Left lung (tissue), 10 donors: Measurements from ENCODE around the gene MYO1F. TPM values are rescaled to one million over a fixed set of nuclear protein-coding genes. Genes with fewer than 3 reads are reported as not detected.

Experiments
- ATAC-seq: fragments of 200-7000 bp; cut with Tn5 transposase; one replicate; pipeline ENCODE4 v1.9.1; 2020; ENCODE audit warnings: moderate library complexity
- DNase-seq, 4 donors: peaks; one replicate each; pipeline ENCODE4 v3.0.0-alpha.2; 2013 to 2020
- H3K27ac ChIP-seq, 2 donors: fragments of 200-600 bp; sonication (generic) in 1 of 2; one replicate each; pipeline versions ENCODE4 v1.5.0 to v1.8.0; 2020 to 2021
- H3K27me3 ChIP-seq, 2 donors: fragments of 200-600 bp; sonication (generic) in 1 of 2; one replicate each; pipeline versions ENCODE4 v1.5.0 to v1.8.0; 2020 to 2021
- H3K36me3 ChIP-seq, 2 donors: fragments of 200-600 bp; sonication (generic) in 1 of 2; one replicate each; pipeline versions ENCODE4 v1.5.0 to v1.8.0; 2020 to 2021
- H3K4me1 ChIP-seq, 2 donors: fragments of 200-600 bp; one replicate each; pipeline ENCODE4 v1.8.0; 2021
- H3K4me3 ChIP-seq, 2 donors: fragments of 200-600 bp; sonication (generic) in 1 of 2; one replicate each; pipeline versions ENCODE4 v1.5.0 to v1.8.0; 2020 to 2021; ENCODE audit warnings: mild to moderate bottlenecking in 1 of 2
- H3K9me3 ChIP-seq, 2 donors: fragments of 200-600 bp; sonication (generic) in 1 of 2; one replicate each; pipeline versions ENCODE4 v1.5.0 to v1.8.0; 2020 to 2021
- CTCF ChIP-seq, 2 donors: fragments of 200-600 bp; sonication (generic) in 1 of 2; IDR thresholded peaks; one replicate each; pipeline versions ENCODE4 v1.5.0 to v1.8.0; 2021; ENCODE audit warnings: antibody characterized with exemption in 2 of 2
- intact Hi-C, 2 donors: fragments of 100-400 bp; cut with DNase I; formaldehyde crosslinking; loops; one replicate each; pipeline versions ENCODE4 v1.11.2 to v1.14.2; 2022
- polyA plus RNA-seq, 6 donors: library from polyadenylated mRNA; unstranded; fragments of 120-200 nt; gene quantifications; one replicate each; pipeline ENCODE4 v1.2.1, GENCODE V29; 2013; ENCODE audit not compliant: insufficient read length in 6 of 6
- total RNA-seq, 2 donors: library from RNA; stranded (reverse); fragmentation: NEBNext Ultra II Directional; extraction: Animal tissue kit (Norgen Biotek cat#: 25700); gene quantifications; one replicate each; pipeline ENCODE4 v1.2.1, GENCODE V29; 2021
- donor health status: DM: no; HTN: yes; CAD: no.
- donor health status: DM: no; HTN: no; CAD: no.

Gene MYO1F
- total and polyA plus RNA-seq, 8 donors = 11.3 to 161 (median 13.8) TPM

GRCh38 chr19:8609279-8610040 lies 32.2 kb upstream of the MYO1F start:
- peaks cover 0 to 8% of the 10 kb centered on the region in 2 donors for H3K9me3 ChIP-seq
- peaks cover 0 to 30% of the 10 kb centered on the region in 2 donors for H3K27me3 ChIP-seq
- H3K27ac ChIP-seq = peak overlapping the region; percentile 51 to 76
- no peak for TF ChIP-seq CTCF (IDR thresholded peaks at IDR 0.05)
- peaks cover 0 to 18% of the 10 kb centered on the region in 2 donors for H3K4me1 ChIP-seq
- DNase-seq (peak; percentile 54 to 82 (median 64)), ATAC-seq (peak; percentile 72)
- peak overlapping the region; percentile 46 to 47 for H3K4me3 ChIP-seq
- intact Hi-C loops = no loop called here
- H3K36me3 ChIP-seq = peaks cover 0 to 7% of the 10 kb centered on the region in 2 donors

GRCh38 chr19:8608941-8609278 lies 31.7 kb upstream of the MYO1F start:
- peaks cover 0 to 9% of the 10 kb centered on the region in 2 donors for H3K9me3 ChIP-seq
- no peak for DNase-seq
- no peak for TF ChIP-seq CTCF (IDR thresholded peaks at IDR 0.05)
- peak overlapping the region; percentile 51 to 76 for H3K27ac ChIP-seq
- intact Hi-C loops = no loop called here
- H3K4me3 ChIP-seq = peak overlapping the region; percentile 46 to 47
- peaks cover 0 to 18% of the 10 kb centered on the region in 2 donors for H3K4me1 ChIP-seq
- H3K27me3 ChIP-seq = peaks cover 0 to 30% of the 10 kb centered on the region in 2 donors
- peaks cover 0 to 7% of the 10 kb centered on the region in 2 donors for H3K36me3 ChIP-seq
- ATAC-seq = no peak

- Histone ChIP-seq H3K4me1 (peaks cover 0 to 18% of the 10 kb centered on the region in 2 donors), H3K9me3 (peaks cover 0 to 9% of the 10 kb centered on the region in 2 donors), H3K36me3 (peaks cover 0 to 7% of the 10 kb centered on the region in 2 donors), H3K27ac (no peak overlapping the region), H3K4me3 (no peak overlapping the region), H3K27me3 (peaks cover 0 to 30% of the 10 kb centered on the region in 2 donors)
- DNase-seq (no peak), ATAC-seq (no peak)
- no peak for TF ChIP-seq CTCF (IDR thresholded peaks at IDR 0.05)
- intact Hi-C loops = no loop called here
Observed at GRCh38 chr19:8607386-8607785, 30.1 kb upstream of the MYO1F start.

- ATAC-seq (no peak), DNase-seq (peak in 1 of 4 donors; percentile 73)
- peaks cover 0 to 21% of the 10 kb centered on the region in 2 donors for H3K27me3 ChIP-seq
- peaks cover 0 to 18% of the 10 kb centered on the region in 2 donors for H3K4me1 ChIP-seq
- H3K9me3 ChIP-seq = peaks cover 0 to 9% of the 10 kb centered on the region in 2 donors
- no peak overlapping the region for H3K4me3 ChIP-seq
- H3K27ac ChIP-seq = no peak overlapping the region
- H3K36me3 ChIP-seq = peaks cover 0 to 7% of the 10 kb centered on the region in 2 donors
- no peak for TF ChIP-seq CTCF (IDR thresholded peaks at IDR 0.05)
- intact Hi-C loops = no loop called here
Observed at GRCh38 chr19:8605514-8605913, 28.3 kb upstream of the MYO1F start.

GRCh38 chr19:8601796-8602195 lies 24.6 kb upstream of the MYO1F start:
- peaks cover 0 to 7% of the 10 kb centered on the region in 2 donors for H3K36me3 ChIP-seq
- H3K4me1 ChIP-seq = no peaks in the 10 kb centered on the region
- H3K27ac ChIP-seq = no peak overlapping the region
- no peaks in the 10 kb centered on the region for H3K27me3 ChIP-seq
- DNase-seq = no peak
- no peak for ATAC-seq
- intact Hi-C loops = no loop called here
- peaks cover 0 to 9% of the 10 kb centered on the region in 2 donors for H3K9me3 ChIP-seq
- TF ChIP-seq CTCF (IDR thresholded peaks at IDR 0.05) = no peak
- H3K4me3 ChIP-seq = no peak overlapping the region
